Natural killer cell treated with Interleukin-12 subunit alpha and Interleukin-12 subunit beta and Interleukin-15 and Interleukin-18, amount 100 ng/mL, for 72 hours (primary cell): ENCODE measurements around the gene CASP1. TPM values are rescaled to one million over a fixed set of nuclear protein-coding genes. Genes with fewer than 3 reads are reported as not detected.

ENCODE experiments used
- ATAC-seq, 2 donors: fragments of 150-1000 bp; cut with Tn5 transposase in 1 of 2; sonication (Bioruptor Pico), chemical (Tn5 transposase) in 1 of 2; 2 replicates each; pipeline ENCODE4 v1.10.0; 2021
- DNase-seq: peaks from one replicate; pipeline ENCODE4 v3.0.0; 2022; ENCODE audit warnings: low spot score
- H3K27ac Mint-ChIP-seq, 2 donors: 1 replicate in 1 of 2; 2 replicates in 1 of 2; pipeline ENCODE4 v1.8.0; 2022; ENCODE audit warnings: mixed read lengths in 2 of 2, mild to moderate bottlenecking in 1 of 2, moderate library complexity in 1 of 2
- H3K27me3 Mint-ChIP-seq, 2 donors: 1 replicate in 1 of 2; 2 replicates in 1 of 2; pipeline ENCODE4 v1.8.0; 2022; ENCODE audit warnings: mixed read lengths in 2 of 2
- H3K36me3 Mint-ChIP-seq: one replicate; pipeline ENCODE4 v1.8.0; 2022; ENCODE audit warnings: mixed read lengths
- H3K4me1 Mint-ChIP-seq, 2 donors: 1 replicate in 1 of 2; 2 replicates in 1 of 2; pipeline ENCODE4 v1.8.0; 2022; ENCODE audit warnings: low read depth in 2 of 2, mixed read lengths in 2 of 2, mild to moderate bottlenecking in 1 of 2
- H3K4me3 Mint-ChIP-seq: one replicate; pipeline ENCODE4 v1.8.0; 2022; ENCODE audit warnings: mixed read lengths
- H3K9me3 Mint-ChIP-seq: 2 replicates; pipeline ENCODE4 v1.8.0; 2022; ENCODE audit warnings: mixed read lengths
- total RNA-seq, 2 donors: library from RNA; stranded (reverse); gene quantifications; one replicate each; pipeline ENCODE4 v1.2.3, GENCODE V29; 2022

CASP1 gene
- total RNA-seq, 2 donors from 2014 or later = 43.8 to 84.8 TPM

GRCh38 chr11:104992781-104993180 is 42.2 kb downstream of the CASP1 start:
- peaks cover 0 to 2% of the 10 kb centered on the region in 2 donors for H3K27me3 Mint-ChIP-seq

GRCh38 chr11:104991994-104992393 is 43.0 kb downstream of the CASP1 start:
- Mint-ChIP-seq H3K27me3 (peaks cover 0 to 2% of the 10 kb centered on the region in 2 donors), H3K9me3 (no peaks in the 10 kb centered on the region), H3K36me3 (peaks cover 12% of the 10 kb centered on the region), H3K4me3 (no peak overlapping the region), H3K27ac (no peak overlapping the region), H3K4me1 (no peaks in the 10 kb centered on the region)
- no peak for DNase-seq
- no peak for ATAC-seq

More at GRCh38 chr11:104992781-104993180, 42.2 kb downstream of the CASP1 start:
- DNase-seq (no peak), ATAC-seq (no peak)
- Mint-ChIP-seq H3K27ac (no peak overlapping the region), H3K4me3 (no peak overlapping the region), H3K4me1 (no peaks in the 10 kb centered on the region), H3K36me3 (peaks cover 7% of the 10 kb centered on the region), H3K9me3 (no peaks in the 10 kb centered on the region)

DNA sequence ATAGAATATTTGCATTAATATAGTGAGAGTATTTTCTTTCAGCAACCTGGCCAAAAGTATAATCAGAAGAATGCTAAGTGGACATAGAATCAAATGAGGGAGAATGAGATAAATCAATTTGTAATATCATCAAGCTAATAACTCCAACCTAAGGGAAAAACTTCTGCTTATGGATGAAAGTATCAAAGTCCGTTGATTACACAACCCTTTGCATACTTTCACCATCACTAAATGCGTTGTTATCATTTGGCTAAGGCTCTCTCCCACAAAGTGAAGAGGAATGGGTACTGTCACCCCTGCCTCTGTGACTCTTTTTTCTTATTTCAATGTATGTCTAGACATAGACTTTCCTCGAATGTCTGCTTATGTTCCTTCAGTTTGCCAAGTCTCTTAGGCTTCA is 50.1 kb downstream of the CASP1 start:
- no peaks in the 10 kb centered on the region for H3K9me3 Mint-ChIP-seq

DNA sequence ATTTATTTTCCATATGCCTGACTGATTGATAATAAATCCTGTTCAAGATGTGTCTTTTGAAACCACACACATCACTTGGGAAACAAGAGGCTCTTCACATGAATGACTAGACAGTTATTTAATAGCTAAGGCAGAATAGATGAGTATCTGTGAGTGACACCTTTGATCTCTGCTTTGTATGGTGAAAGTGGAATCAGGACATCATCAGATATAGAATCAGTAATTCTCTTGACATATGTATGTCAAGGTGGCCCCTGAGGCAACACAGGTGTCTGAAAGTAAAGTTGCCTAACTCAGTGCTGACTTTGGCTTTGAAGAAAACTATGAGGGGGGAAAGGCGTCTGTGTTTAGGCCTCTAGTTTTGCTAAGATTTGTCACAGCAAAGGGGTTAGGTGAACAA is 55.1 kb downstream of the CASP1 start:
- H3K27ac Mint-ChIP-seq = no peak overlapping the region
- H3K4me1 Mint-ChIP-seq = peaks cover 0 to 5% of the 10 kb centered on the region in 2 donors
- H3K9me3 Mint-ChIP-seq = no peaks in the 10 kb centered on the region
- DNase-seq = no peak
- no peaks in the 10 kb centered on the region for H3K27me3 Mint-ChIP-seq
- H3K36me3 Mint-ChIP-seq = peaks cover 4% of the 10 kb centered on the region
- H3K4me3 Mint-ChIP-seq = no peak overlapping the region
- ATAC-seq = no peak

More for the DNA sequence above, 50.1 kb downstream of the CASP1 start:
- Mint-ChIP-seq H3K4me1 (no peaks in the 10 kb centered on the region), H3K27ac (no peak overlapping the region), H3K36me3 (peaks cover 12% of the 10 kb centered on the region), H3K4me3 (no peak overlapping the region), H3K27me3 (no peaks in the 10 kb centered on the region)
- no peak for ATAC-seq
- no peak for DNase-seq

Other genes with a start within 250 kb of the CASP1 start
- gene CASP12, start 136.7 kb downstream of the CASP1 start, total RNA-seq = not detected
- gene CASP4, start 66.6 kb downstream of the CASP1 start, total RNA-seq = 100 to 1,000 TPM; 118 to 211 TPM
- gene CASP5, start 12.0 kb downstream of the CASP1 start, total RNA-seq = under 1 TPM in 1 of 2 donors, not detected in 1; 0.33 TPM
- gene CARD16, start 10.2 kb upstream of the CASP1 start, total RNA-seq = 10 to 100 TPM; 17.1 to 58.3 TPM
- not detected for gene CARD18, start 104.6 kb upstream of the CASP1 start, total RNA-seq